GM19238 (cell line): ENCODE measurements around the gene USP34.
"Not testable (repeated sequence)": the region's sequence is repeated elsewhere in the genome, so short reads cannot be mapped to it uniquely, and the experiment has no call there.

Experiments
- DNase-seq: peaks from one replicate; pipeline ENCODE4 v3.0.0; 2011; ENCODE audit warnings: low spot score; ENCODE audit not compliant: insufficient read length

USP34 gene, protein sequence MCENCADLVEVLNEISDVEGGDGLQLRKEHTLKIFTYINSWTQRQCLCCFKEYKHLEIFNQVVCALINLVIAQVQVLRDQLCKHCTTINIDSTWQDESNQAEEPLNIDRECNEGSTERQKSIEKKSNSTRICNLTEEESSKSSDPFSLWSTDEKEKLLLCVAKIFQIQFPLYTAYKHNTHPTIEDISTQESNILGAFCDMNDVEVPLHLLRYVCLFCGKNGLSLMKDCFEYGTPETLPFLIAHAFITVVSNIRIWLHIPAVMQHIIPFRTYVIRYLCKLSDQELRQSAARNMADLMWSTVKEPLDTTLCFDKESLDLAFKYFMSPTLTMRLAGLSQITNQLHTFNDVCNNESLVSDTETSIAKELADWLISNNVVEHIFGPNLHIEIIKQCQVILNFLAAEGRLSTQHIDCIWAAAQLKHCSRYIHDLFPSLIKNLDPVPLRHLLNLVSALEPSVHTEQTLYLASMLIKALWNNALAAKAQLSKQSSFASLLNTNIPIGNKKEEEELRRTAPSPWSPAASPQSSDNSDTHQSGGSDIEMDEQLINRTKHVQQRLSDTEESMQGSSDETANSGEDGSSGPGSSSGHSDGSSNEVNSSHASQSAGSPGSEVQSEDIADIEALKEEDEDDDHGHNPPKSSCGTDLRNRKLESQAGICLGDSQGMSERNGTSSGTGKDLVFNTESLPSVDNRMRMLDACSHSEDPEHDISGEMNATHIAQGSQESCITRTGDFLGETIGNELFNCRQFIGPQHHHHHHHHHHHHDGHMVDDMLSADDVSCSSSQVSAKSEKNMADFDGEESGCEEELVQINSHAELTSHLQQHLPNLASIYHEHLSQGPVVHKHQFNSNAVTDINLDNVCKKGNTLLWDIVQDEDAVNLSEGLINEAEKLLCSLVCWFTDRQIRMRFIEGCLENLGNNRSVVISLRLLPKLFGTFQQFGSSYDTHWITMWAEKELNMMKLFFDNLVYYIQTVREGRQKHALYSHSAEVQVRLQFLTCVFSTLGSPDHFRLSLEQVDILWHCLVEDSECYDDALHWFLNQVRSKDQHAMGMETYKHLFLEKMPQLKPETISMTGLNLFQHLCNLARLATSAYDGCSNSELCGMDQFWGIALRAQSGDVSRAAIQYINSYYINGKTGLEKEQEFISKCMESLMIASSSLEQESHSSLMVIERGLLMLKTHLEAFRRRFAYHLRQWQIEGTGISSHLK (N-terminal part only)

DNA sequence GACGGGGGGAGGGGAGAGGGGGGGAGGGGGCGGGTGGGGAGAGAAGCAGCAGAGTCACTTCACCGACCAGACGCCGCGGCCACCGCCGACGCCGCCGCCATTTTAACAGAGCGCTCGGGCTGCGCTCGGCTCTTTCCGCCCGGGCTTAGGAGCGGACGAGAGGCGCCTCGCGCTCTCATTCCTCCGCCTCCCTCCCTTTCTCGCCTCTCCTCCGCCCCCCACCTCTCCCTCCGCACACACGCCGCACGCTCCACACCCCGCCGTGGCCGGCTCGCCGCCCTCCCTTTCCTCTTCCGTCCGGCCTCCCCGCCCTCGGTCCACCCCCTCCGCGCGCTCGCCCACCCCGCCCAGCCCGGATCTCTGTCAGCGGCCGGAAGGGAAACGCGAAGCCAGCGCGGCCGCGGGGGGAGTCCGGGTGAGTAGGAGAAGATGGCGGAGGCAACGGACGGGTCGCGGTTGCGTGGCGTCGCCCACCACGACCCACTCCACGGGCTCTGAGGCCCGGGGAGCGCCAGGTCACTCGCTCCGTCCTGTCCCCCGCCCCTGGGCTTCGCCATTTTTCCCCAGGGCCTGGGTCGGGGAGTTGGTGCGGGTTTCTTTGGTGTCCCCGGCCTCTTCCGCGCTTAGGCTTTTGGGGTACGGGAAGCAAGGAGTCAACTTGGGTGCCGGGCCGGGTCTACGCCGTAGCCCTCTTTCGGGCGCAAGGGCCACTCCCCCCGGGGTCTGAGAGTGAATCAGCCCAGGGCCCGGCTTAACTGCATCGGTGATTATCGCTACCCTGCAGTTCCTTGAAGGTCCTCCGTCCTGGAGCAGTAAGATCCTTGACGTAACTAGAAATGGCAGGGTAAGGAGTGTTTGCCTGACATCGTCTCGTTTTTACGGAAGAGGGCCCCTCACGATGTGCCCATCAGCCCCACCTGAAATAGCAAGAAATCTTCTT is at the start of gene USP34:
TSS of gene USP34 (minus strand) at position 123 of the 940 bp plus-strand sequence. CDS start 395 bp downstream, outside the sequence.
- peak; percentile 73 for DNase-seq

DNA sequence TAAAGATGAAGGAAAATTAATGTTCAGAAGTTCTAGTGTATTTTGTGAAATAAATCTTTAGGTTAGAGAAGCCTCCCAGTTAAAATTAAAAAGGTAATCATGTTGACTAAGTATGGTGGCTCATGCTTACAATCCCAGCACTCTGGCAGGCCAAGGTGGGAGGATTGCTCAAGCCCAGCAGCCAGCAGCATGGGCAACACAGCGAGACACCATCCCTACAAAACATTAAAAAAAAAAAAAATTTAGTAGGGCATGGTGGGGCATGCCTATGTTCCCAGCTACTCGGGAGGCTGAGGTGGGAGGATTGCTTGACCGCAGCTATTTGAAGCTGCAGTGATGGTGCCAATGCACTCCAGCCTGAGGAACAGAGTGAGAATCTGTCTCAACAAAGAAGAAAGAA is 49.4 kb upstream of the USP34 start:
- DNase-seq: no peak

DNA sequence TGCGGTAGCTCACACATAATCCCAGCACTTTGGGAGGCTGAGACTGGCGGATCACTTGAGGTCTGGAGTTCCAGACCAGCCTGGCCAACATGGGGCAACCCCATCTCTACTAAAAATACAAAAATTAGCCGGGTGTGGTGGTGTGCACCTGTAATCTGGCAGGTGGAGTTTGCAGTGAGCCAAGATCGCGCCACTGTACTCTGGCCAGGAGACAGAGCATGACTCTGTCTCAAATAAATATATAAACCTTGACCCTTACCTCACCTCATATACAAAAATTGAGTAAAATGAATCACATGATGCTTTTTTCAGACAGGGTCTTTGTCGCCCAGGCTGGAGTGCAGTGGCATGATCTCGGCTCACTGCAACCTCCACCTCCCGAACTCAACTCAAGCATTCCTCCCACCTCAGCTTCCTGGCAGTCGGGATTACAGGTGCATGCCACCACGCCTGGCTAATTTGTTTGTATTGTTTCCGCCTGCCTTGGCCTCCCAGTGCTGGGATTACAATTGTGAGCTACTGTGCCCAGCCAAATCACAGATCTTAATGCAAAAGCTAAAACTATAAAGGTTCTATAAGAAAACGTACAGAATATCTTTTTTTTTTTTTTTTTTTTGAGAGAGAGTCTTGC is 42.0 kb upstream of the USP34 start:
- no peak for DNase-seq

DNA sequence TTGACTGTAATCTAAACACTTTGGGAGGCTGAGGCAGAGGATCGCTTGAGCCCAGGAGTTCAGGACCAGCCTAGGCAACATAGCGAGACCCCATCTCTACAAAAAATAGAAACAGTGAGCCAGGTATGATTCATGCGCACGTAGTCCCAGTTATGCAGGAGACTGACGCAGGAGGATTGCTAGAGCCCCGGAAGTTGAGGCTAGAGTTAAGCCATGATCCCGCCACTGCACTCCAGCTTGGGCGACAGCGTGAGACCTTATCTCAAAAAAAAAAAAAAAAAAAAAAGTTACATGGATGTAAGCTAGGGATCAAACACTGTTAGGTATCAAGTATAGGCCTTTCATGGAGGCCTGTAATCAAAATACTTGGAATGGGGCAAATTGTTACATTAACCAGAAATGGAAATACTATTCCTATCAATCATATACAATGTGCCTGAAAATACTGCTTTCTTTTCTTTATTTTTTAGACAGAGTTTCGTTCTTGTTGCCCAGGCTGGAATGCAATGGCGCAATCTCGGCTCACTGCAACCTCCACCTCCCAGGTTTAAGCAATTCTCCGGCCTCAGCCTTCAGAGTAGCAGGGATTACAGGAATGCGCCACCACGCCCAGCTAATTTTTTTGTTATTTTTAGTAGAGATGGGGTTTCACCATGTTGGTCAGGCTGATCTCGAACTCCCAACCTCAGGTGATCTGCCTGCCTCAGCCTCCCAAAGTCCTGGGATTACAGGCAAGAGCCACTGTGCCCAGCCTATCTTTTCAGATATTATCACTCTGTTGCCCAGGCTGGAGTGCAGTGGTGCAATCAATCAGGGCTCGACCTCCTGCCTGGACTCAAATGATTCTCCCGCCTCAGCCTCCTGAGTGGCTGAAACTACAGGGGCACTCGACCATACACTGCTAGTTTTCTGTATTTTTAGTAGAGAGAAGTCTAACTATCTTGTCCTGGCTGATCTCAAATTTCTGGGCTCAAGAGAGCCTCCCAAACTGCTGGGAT is 40.1 kb upstream of the USP34 start:
- DNase-seq: no peak

DNA sequence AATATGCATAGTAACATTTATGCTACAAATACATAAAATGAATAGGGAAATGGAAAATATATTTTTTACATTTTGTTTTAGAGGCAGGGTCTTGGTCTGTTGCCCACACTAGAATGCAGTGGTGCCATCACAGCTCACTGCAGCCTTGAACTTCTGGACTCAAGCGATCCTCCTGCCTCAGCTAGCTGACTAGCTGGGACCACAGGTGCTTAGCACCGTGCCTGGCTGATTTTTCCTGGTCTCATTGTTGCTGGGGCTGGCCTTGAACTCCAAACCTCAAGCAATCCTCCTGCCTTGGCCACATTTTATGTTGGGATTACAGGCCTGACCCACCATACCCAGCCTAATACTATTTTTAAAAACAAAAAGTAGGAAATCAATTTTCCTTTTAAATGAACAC is 34.1 kb upstream of the USP34 start:
- DNase-seq: no peak

DNA sequence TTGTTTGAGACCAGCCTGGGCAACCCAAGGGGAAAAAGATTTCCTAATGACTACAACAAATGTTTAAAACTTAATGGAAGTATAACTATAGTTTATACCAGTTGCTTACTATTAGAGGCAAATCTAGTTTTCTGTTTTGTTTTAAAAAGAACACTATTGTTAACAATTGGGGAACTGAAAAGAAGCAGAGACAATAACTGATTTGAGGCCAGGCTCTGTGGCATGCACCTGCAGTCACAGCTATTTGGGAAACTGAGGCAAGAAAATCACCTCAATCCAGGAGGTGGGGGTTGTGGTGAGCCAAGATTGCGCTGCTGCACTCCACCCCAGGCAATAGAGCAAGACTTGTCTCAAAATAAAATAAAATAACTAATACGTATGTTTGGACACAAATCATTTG is 28.2 kb upstream of the USP34 start:
- no peak for DNase-seq

DNA sequence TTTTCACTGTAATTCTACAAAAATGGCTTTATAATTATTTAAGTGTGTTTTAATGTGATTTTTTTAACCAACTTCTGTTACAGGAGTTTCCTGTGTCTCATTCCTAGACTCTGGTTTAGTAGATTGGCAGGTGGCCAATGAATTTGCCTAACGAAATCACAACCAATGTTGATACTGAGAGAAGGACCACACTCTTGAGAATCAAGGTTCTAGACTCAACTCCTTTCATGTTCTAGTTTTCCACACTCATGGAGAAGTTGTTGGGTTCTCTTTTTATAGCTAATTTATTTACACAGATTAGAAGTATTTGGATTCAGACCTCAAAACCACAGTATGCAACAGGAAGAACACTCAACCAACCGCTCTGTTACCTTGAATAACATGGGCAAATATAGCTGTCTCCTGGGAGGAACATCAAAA is 22.6 kb upstream of the USP34 start:
- DNase-seq: no peak

DNA sequence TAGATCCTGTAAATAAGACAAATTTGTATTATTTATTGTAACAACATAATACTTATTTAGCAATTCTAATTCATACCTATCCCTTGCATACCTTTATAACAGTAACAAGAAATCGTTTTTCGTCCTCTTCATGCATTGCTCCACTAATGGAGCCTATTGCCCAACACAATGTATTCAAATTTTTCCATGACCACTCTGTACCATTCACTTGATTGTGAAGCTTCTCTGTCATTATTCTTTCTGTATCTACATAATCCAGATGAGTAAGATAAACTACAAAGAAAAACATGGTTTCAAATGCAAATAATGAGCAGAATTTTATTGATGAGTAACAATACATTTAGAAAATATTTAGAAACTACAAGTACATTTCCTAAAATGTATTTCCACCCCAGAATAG is 21.6 kb upstream of the USP34 start:
- DNase-seq: no peak

DNA sequence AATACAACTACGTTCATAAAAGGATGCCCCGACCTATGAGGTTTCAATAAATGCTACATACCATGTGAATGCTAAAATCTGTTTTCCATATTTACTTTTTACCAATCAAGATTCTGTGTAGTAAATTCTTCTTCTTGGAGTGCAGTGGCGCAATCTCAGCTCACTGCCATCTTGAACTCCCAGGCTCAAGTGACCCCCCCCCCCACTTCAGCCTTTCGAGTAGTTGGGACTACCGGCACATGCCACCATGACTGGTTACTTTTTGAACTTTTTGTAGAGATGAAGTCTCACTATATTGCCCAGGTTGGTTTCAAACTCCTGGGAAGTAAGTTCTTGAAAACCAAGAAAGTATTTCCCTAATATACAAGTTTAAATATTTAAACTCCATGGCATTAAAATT is 14.4 kb upstream of the USP34 start:
- DNase-seq: no peak

DNA sequence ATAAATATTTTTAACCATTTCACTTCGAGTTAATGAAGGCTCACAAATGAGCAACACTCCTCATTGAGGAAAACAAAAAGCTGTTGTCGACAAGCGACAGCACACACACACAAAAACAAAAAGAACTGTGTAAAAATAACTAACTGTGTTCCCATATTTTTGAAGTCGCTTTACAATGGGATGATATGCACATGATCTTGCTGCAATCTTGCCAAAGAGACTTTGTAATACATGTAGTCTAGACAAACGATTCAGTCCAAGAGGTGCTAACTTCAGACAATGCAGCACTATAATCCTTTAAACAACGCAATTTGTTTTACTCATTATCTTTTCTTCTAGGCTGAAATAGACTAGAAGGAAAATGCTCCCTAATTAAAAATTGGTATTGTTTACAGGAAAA is 7.2 kb upstream of the USP34 start:
- no peak for DNase-seq

DNA sequence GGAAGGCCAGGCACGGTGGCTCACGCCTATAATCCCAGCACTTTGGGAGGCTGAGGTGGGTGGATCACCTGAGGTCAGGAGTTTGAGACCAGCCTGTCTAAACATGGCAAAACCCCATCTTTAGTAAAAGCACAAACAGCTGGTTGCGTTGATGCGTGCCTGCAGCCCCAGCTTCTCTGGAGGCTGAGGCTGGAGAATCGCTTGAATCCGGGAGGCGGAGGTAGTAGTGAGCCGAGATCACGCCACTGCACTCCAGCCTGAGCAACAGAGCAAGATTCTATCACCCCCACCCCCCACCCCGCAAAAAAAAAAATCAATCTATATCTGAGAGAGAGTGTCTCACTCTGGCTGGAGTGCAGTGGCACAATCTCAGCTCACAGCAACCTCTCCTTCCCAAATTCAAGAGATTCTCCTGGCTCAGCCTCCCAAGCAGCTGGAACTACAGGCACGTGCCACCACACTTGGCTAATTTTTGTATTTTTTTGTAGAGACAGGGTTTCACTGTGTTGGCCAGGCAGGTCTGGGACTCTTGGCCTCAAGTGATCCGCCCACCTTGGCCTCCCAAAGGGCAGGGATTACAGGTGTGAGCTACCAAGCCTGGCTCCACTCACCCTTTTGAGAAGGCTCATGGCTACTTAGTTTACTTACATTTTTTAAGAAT is 6.2 kb upstream of the USP34 start:
- DNase-seq: not testable (repeated sequence)

DNA sequence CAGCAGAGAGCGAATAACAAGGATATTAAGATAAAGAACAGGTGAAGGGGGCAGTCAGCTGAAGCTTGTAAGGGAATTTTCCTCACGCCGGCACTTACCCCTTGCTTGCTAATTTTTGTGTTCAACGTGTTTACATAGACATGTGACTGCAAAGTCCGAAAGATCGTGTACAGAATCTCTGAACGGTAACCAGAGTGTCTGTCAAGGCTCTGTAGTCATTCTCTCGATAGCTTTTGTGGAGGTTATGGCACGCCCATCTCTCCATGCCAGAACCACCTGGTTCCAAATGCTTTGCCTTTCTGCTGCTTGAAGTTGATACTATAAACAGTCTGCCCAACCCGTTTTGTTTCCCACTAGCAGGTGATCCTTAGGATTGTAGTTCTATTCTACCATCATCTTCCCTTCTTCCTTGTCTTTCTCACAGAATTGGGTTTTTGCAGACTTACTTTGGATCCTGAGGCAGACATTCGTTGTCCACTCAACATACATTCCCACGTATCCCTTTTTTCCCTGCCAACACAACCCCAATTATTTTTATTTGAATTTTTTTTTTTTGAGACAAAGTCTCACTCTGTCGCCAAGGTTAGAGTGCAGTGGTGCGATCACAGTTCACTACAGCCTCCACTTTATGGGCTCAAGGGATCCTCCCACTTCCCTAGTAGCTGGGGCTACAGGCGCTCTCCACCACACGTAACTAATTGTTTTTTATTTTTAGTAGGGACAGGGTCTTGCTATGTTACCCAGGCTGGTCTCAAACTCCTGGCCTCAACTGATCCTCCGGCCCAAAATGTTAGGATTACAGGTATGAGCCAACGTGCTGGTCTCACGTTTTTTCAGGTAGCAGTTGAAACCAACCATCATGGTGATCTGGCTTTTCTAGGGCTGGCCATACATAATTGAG is 1.3 kb upstream of the USP34 start:
- no peak for DNase-seq

DNA sequence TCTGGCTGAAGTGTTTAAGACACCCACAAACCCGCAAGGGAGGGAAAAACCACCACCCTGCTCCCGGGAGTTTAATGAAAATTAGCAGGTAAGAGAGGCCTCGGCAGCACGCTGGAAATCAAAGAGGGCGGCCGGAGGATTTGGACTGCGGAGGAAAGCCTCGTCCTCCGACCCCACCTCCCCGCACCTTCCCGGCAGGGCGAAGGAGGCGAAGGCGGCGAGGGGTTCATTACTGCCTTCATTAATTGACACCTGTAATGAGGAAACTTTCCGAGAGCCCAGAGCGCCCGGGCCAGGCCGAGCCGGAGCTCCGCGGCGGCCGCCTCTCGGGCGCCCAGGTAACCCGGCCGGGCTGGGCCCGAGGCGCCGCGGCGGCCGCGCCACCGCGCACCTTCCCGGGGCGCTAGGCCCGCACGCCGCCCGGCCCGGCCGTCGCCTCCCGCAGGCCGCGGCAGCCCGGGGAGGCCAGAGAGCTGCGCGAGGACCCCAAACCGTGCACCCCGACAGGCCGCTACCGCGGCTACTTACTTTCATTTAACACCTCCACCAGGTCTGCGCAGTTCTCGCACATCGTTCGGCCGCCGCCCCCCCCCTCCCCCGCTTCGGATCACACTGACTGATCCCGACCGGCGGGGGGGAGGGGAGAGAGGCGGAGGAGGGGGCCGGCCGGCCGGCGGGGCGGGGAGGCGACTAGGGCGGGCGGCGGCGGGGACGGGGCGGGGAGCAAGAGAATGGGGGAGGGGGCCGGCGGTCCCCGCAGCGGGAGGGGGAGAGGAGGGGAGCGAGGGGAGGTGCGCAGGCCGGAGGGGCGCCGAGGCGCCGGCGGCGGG is 550 bp downstream of the USP34 start:
- peak; percentile 67 for DNase-seq

DNA sequence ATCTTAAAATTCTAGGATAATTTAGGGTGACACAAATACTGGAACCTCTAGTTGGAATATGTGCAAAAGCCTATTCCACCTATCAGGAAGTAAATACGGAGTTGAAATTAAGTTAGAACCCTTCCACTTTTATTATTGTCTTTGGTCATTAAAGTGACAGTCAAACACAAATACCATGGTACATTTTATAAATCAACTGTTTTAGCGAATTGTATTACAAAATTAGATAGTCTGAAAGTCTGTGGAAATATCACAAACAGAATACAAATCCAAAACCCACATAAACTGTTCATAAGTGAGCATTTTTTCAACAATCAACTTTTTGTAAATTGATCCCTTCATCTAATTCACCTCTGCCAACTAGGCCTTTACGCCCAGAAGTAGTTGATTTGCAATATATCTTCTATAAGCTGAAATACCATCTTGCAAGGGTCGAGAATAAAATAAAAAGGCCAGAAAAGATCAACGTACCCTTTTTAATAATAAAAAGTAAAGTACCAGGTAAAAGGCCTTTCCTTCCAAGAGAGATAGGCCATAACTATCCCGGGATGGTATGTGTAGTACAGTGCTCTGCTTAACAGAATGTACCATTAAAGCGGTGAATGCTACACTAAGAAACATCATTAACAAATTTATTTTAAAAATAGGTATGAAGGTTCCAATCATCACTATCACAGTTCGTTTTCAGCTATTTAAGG is 1.3 kb downstream of the USP34 start:
- no peak for DNase-seq

DNA sequence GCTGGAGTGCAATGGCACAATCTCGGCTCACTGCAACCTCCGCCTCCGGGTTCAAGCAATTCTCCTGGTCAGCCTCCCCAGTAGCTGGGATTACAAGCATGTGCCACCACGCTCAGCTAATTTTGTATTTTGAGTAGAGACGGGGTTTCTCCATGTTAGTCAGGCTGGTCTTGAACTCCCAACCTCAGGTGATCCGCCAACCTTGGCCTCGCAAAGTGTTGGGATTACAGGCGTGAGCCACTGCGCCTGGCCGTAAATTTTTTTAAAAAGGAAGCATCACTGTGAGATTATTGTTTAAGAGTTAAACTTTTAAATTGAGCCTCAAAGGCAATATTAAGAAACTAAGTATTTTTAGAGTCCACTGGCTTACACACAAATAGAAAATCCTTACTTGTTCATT is 2.7 kb downstream of the USP34 start:
- DNase-seq: not testable (repeated sequence)

DNA sequence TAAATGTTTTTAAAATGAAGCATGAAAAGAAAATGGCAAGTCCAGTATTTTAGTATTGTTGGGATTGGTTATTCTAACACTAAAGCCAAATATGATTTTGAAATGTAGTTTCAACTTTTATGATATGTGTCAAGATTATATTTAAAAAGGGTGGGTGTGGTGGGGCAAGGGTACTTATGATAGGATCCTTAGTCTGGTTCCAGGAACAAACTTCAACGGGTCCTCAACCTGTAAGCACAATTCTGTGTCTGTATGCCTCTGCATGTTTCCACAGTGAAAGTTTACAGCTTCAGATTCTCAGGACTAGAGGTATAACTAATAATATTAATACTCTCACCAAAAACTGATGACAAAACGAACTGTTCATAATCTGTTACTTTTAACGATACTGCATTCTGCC is 5.8 kb downstream of the USP34 start:
- no peak for DNase-seq
